HG03103 (cell line): Measurements from ENCODE around the gene CEP20.

Experiments used
- ATAC-seq: cut with Tn5 transposase; IDR thresholded peaks from one replicate; pipeline ENCODE4 v1.9.1; 2021; ENCODE audit warnings: low read depth; ENCODE audit not compliant: unreplicated experiment

Gene CEP20

DNA sequence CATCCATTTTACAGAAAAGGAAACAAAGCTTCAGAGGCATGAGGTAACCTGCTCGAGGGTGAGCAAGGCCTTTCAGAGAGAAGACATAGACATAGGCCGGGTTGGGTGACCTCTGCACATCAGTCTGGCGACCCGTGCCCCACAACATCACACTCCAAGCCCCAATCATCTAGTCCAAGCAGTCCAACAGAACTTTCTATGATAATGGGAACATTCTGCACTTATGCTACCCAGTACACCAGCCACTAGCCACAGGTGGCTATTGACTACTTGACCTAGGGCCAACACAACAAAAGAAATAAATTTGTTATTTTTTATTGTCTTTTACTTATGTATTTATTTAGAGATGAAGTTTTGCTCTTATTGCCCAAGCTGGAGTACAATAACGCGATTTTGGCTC is 52.3 kb downstream of the CEP20 start:
- no peak for ATAC-seq

DNA sequence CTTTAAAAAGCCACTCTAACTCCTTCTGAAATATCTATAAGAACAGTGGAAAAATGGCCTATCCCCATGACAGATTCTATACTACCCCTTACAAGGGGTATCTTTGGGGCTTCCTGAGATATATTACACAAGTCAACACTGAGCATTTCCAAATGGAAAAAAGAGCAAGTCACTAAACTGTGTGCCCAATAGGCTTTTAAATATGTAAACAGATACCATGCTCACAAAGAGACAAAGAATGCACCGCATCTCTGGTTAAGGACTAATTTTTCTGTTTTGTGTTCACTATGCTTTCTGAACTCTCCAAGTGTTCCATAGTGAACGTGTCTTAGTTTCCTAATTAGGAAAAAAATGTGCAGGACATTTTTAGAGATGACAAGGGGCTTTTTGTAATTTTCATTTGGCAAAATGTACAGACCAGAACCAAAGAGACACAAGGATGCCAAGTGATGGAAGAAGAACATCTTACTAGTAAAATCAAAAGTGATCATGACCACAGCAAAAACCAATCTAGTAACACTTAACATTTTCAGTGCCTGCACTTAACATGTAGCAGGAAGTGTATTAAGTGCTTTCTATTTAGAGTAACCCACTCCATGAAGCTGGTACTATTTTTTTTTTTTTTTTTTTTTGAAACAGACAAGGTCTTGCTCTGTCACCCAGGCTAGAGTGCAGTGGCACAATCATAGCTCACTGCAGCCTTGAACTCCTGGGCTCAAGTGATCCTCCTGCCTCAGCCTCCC is 53.1 kb downstream of the CEP20 start:
- ATAC-seq: no peak

DNA sequence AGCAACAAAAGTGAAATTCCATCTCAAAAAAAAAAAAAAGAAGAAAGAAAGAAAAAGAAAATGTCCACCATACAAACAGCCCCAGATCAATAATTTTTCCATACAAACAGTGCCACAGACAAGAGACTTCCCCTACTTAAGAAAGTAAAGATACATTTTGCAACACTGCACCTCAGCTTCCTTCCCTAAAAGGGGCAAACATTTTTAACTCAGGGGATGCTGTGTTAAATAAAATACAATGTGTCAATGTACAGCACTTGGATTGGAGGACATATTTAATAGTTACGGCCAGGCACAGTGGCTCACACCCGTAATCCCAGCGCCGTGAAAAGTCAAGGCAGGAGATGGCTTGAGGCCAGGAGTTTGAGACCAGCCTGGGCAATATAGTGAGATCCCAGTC is 53.9 kb downstream of the CEP20 start:
- no peak for ATAC-seq

DNA sequence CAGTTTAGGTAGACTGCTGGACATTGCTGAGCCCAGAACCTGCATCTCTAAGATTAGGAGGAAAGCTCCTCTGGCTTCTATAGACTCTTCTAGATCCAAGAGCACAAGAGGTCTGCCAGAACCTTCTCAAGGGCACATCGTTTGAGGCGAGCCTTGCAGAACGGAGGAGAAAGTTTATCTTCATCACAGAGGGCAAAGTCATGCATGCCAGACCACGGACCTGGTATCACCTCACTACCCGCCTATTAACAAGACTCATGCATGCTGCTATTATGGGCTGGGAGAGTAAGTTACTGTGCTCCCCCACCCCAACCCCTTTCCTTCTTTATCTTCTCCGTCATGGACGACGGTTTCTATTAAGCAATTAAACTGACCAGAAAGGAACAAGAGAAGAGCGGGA is 54.9 kb downstream of the CEP20 start:
- no peak for ATAC-seq

DNA sequence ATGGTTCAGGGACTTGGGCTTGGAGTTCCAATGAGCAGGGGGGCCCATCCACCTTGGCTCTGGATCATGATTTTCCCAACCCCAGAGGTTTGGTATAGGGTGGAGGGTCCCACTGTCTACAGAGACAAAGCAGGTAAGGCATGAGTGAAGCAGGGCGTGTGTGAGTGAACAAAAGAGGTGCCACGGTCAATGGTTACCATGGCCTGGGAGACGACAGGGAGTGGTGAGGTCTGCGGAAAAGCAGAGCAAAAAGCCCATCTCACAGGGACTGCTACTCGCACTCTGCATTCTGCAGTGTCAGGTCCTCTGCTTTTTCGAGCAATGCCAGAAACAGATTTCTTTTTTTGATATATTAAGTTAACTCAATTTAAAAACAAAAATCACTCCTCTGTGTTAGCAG is 56.2 kb downstream of the CEP20 start:
- ATAC-seq: no peak

DNA sequence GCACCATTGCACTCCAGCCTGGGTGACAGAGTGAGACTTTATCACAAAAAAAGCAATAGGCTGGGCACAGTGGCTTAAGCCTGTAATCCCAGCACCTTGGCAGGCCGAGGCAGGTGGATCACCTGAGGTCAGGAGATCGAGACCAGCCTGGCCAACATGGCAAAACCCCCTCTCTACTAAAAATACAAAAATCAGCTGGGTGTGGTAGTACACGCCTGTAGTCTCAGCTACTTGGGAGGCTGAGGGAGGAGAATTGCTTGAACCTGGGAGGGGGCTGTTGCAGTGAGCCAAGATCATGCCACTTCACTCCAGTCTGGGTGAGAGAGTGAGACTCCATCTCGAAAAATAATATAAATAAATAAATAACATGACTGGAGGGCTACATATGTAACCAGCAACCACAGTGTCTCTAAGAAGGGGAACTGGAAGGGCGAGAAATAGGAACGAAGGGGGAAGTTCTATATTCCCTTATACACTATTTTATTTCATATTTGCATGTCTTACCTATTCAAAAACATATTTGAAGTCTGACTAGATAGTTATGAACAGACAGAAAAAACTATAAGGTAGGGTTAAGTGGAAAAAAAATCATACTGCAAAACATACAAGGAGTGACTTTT is 57.5 kb downstream of the CEP20 start:
- no peak for ATAC-seq

DNA sequence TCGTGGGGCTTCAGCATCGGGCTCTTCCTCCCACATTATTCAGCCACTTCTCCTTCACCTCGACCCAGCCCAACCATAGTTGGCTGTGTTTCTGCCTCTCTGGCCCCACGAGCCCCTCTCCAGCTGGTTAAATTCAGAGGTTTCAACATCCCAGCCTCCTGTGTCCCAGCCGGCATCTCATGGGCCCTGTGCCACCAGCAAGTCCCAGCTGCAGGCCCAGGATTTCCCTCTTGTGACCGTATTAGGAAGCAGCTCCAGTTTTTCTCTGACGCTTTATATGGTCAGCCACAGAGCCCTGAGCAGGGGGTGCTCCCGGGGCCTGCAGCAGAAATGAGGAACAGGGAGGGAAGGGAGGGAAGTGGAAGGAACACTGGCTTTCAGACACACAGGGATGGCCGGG is 58.9 kb downstream of the CEP20 start:
- no peak for ATAC-seq

DNA sequence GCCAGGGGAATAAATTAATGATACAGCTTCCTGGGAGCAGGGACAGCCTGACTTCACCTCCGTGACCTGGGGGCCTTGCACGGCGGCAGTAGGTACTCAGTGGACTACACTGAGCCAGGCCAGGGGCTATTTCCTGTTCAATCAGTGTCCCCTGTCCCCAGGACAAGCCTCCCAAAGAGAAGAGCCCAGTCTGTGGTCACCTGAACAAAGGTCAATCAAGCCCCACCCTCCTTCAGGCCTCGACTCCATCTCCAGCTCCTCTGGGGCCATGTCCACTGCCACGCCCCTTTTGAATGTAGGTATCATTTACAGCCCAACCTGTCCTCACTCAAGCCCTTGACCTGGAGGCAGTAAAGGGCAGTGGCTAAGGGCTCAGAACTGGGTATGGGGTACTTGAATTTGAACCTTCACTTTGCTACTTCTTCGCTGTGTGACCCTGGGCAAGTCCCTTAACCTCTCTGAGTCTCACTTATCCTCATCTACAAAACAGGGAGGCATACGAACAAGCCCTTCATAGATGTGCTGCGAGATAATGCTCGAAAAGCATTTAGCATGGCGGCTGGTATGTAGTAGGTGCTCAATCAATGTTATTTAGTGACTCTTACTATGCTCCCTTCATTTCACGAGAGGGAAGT is 60.6 kb downstream of the CEP20 start:
- no peak for ATAC-seq

DNA sequence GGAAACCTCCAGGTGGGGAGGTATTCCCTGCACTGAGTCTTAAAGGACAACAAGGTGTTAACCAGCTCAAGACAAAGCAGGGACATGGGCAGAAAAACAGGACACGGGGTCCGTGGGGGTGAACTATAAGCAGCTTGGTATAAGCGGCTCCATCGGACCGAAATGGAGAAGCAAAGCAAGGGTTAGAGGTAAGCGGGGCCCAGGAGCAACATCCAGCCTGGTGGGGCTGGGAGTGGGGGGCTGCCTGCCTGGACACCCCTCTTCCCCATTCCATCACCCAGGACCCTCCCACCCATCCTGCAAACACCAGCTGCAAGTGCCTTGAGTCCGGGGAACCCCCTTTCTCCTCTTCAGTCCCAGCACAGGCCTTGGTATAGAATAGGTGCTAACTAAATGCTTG is 61.1 kb downstream of the CEP20 start:
- ATAC-seq: no peak

DNA sequence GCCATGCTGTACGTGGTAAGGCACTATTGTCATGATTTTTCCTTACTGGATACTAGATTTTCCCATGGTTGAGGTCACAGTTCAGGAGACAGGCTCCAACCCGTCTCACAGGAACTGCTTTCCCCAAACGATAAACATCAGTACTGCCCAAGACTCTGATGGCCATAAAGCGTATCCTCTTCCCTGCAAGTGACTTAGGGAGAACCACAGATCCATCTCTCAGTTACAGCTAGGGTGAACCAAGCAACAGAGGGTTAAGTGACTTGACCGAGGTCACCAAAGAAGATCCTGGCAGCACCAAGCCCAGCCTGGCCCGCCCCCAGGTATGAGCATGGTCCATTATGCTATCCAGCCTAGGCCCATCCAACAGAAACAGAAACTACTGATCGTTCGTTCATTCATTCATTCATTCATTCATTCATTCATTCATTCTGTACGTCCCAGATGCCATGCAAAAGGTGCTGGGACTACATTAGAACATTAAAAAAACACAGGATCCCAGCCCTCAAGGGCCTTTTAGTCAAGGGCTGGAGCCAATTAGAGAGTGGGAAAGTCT is 62.6 kb downstream of the CEP20 start:
- ATAC-seq: no peak

DNA sequence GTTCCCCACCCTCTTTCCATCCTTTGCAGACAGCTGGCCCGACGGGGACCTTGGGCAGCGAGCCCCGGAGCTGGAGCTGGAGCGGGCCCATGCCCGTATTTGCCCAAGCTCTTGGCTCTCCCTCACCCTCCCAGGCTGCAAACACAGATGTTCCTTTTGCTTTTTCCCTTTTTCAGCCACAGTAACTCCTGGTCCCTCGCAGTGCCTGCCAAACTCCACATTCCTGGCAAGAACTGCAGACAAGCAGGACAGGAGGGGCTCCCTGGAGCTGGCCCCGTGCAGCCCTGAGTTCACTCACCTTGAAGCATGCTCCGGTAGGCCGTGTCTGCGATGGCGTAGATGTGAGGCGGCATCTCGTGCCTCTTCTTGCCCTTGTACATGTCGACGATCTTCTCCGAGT is 65.4 kb downstream of the CEP20 start:
- no peak for ATAC-seq

DNA sequence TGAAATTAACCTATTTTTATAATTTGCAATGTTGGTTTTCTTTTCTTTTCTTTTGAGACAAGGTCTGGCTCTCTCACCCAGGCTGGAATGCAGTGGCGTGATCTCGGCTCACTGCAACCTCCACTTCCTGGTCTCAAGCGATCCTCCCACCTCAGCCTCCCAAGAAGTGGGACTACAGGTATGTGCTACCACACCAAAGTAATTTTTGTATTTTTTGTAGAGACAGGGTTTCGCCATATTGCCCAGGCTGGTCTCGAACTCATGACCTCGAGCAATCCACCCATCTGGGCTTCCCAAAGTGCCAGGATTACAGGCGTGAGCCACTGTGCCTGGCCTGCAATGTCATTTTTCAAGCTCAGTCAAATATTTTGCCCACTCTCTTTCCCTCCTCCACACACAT is 67.6 kb downstream of the CEP20 start:
- no peak for ATAC-seq

DNA sequence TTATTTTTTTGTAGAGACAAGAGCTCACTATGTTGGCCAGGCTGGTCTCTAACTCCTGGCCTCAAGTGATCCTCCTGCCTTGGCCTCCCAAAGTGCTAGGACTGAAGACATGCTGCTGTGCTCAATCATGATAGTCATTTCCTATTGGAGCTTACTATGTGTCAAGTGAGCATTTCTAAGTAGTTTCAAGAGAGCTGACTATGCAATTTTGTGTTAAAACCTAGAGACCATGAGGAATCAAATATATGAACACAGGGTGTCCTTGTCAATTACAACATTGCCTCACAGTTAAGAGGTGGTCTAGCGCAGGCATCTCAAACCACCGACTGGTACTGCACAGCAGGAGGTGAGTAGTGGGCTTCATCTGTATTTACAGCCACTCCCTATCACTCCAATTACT is 69.4 kb downstream of the CEP20 start:
- no peak for ATAC-seq

DNA sequence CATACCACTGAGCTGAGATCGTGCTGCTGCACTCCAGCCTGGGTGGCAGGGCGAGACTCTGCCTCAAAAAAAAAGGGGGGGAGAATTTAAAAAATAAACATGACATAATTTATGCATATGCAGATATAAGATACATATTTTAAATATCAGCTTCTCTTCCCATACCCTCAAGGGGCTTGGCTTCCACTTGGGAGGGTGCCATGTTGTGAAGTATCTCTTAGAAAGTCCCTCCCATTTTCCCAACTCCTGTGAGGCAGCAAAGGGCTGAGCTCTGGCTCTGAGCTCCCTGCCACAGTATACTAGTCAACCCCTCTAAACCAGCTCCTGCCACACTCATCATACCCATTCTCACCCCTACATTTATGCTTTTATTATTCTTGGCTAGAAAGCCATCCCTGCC is 71.0 kb downstream of the CEP20 start:
- no peak for ATAC-seq

DNA sequence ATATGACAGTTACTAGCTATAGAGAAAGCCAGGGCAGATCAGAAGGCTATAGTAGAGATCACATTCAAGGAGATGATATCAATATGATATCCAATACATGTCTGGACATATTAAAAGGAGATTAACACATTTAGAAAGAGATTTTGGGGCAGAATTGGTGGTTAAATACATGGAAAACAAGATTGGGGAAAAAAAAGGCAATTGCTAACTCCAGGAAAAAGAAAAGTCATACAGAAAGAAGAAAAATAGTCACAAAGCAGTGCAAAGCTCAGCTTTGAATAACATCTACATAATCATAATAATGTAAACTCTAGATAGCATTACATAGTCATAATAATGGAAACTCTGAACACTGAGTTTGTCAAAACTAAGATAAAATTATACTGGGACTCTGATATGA is 72.2 kb downstream of the CEP20 start:
- ATAC-seq: no peak
